Stomach (tissue), 9 donors: Measurements from ENCODE around the gene CRYAA. TPM values are rescaled to one million over a fixed set of nuclear protein-coding genes. Genes with fewer than 3 reads are reported as not detected.
A peak's percentile ranks its signal among the peaks of the same experiment; 100 is the strongest.
"Not testable (repeated sequence)": the region's sequence is repeated elsewhere in the genome, so short reads cannot be mapped to it uniquely, and the experiment has no call there.

ENCODE experiments used
- DNase-seq, 2 donors: peaks; one replicate each; pipeline versions ENCODE4 v3.0.0 to v3.0.0-alpha.2; 2013 to 2019
- H3K27ac ChIP-seq, 5 donors: fragments of 200-600 bp in 4 of 5; sonication (generic) in 4 of 5; one replicate each; pipeline ENCODE4 v1.5.1; 2013 to 2019; ENCODE audit warnings: mild to moderate bottlenecking in 1 of 5, moderate library complexity in 1 of 5
- H3K27me3 ChIP-seq, 3 donors: fragments of 200-600 bp; sonication (generic); one replicate each; pipeline ENCODE4 v1.5.1; 2017 to 2019; ENCODE audit warnings: mixed run types in 1 of 3
- H3K36me3 ChIP-seq, 4 donors: fragments of 200-600 bp; sonication (generic); 1 replicate in 3 of 4; 2 replicates in 1 of 4; pipeline ENCODE4 v1.5.1; 2016 to 2019
- H3K4me1 ChIP-seq, 4 donors: fragments of 200-600 bp; sonication (generic); one replicate each; pipeline ENCODE4 v1.5.1; 2016 to 2019
- H3K4me3 ChIP-seq, 4 donors: fragments of 200-600 bp; sonication (generic) in 3 of 4; one replicate each; pipeline ENCODE4 v1.5.1; 2016 to 2019; ENCODE audit warnings: mild to moderate bottlenecking in 1 of 4
- H3K9me3 ChIP-seq, 4 donors: fragments of 200-600 bp; sonication (generic); one replicate each; pipeline ENCODE4 v1.5.1; 2016 to 2019
- EP300 ChIP-seq: sonication (generic); formaldehyde crosslinking; IDR thresholded peaks from one replicate; pipeline ENCODE4 v1.6.1; 2017; ENCODE audit warnings: antibody characterized with exemption
- POLR2A ChIP-seq, 4 donors: fragments of 450-650 bp; IDR thresholded peaks; one replicate each; pipeline ENCODE4 v1.6.1; 2016; ENCODE audit warnings: antibody characterized with exemption in 4 of 4, control low read depth in 2 of 4, mild to moderate bottlenecking in 1 of 4, moderate library complexity in 1 of 4
- POLR2AphosphoS5 ChIP-seq, 3 donors: sonication (generic); formaldehyde crosslinking; IDR thresholded peaks; one replicate each; pipeline ENCODE4 v1.6.1; 2016; ENCODE audit warnings: antibody characterized with exemption in 3 of 3
- WGBS, 5 donors: extraction: QIAGEN DNeasy Blood & Tissue Kit in 3 of 5; methylation state at CpG; one replicate each; pipeline versions ENCODE4 v1.1.5 to v1.1.7; 2013 to 2018; 5-methylcytosine and 5-hydroxymethylcytosine counted together
- intact Hi-C: fragments of 100-400 bp; cut with DNase I; formaldehyde crosslinking; loops from one replicate; pipeline ENCODE4 v1.15.1; 2023; ENCODE audit warnings: low total_unique reads
- polyA plus RNA-seq, 3 donors: library from polyadenylated mRNA; stranded (reverse); fragments of 200-250 nt; gene quantifications; one replicate each; pipeline ENCODE4 v1.2.3, GENCODE V29; 2013
- total RNA-seq, 5 donors: library from RNA; depleted of rRNA; stranded (reverse); fragments of >200 nt; gene quantifications; one replicate each; pipeline versions ENCODE4 v1.1.0 to v1.2.3, GENCODE V29; 2014 to 2016
- TF ChIP-seq, protein P1 (sequence below), 7 experiments: fragments of 450-650 bp in 4 of 7; fragments of 200-600 bp in 3 of 7; sonication (generic) in 3 of 7; IDR thresholded peaks; one replicate each; pipeline ENCODE4 v1.5.1; 2016 to 2019; ENCODE audit warnings: antibody characterized with exemption in 7 of 7, control low read depth in 2 of 7, mild to moderate bottlenecking in 1 of 7
- donor health status: healthy with polysubstance abuse.
- donor health status: Bipolar disorder and iron deficiency.
- donor health status: healthy.

CRYAA gene
- total and polyA plus RNA-seq, 8 donors: not detected

DNA sequence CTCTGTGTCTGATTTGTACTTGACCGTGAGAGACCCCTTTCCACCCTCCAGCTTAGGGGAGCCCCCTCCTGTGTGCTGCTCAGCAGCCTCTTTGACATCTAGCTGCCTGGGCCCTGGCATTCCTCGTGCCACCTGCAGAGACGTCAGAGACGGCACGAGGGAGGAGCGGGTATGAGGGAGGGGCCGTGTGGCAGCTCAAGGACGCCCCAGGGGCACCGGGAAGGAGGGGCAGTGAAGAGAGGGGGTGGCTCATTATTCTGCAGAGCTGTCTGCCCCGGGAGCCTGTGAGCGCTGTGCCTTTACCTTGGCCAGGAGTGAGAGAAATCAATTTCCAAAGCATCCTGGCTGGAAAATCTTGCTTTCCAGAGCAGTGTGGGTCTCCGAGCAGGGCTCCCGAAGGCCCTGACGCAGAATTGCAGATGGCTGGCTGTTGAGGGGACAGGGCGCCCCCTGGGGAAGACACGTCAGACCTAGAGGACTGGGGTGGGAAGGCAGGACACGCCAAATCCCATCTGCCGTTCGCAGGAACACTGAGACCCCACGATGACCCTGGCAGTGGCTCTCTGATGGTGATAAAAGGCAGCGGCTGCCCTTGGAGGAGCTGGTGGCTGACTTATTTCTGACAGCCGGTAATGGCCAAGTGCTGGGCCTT lies 9.5 kb downstream of the CRYAA start:
- H3K27ac ChIP-seq, H3K27me3 ChIP-seq, H3K4me1 ChIP-seq, DNase-seq, intact Hi-C loops, H3K4me3 ChIP-seq, H3K9me3 ChIP-seq, H3K36me3 ChIP-seq: not testable (repeated sequence)
- WGBS, 5 donors: no CpG with 5 or more reads among the region's 22 CpGs

DNA sequence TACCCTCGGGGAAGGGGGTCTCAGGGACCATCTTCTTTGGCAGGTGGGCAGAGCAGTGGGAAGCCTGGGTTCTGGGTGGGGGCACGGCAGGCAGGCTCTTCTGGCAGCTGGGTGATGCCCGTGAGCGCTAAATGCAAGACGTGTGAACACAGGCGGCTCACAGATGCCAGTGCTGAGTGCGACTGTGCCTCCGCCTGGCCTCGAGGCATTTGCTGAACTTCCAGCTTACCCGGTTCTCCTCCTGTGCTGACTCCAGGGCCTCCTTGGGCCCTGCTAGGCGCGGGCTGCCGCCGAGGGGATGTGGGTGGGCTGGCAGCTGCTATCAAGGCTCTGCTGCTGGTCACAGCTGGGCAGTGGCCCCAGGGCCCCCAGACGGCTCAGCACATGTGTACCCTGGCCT lies 12.2 kb downstream of the CRYAA start:
- H3K4me1 ChIP-seq, H3K4me3 ChIP-seq, DNase-seq, H3K36me3 ChIP-seq, H3K9me3 ChIP-seq, intact Hi-C loops, H3K27ac ChIP-seq, H3K27me3 ChIP-seq: not testable (repeated sequence)
- no CpG with 5 or more reads among the region's 15 CpGs for WGBS, 5 donors

DNA sequence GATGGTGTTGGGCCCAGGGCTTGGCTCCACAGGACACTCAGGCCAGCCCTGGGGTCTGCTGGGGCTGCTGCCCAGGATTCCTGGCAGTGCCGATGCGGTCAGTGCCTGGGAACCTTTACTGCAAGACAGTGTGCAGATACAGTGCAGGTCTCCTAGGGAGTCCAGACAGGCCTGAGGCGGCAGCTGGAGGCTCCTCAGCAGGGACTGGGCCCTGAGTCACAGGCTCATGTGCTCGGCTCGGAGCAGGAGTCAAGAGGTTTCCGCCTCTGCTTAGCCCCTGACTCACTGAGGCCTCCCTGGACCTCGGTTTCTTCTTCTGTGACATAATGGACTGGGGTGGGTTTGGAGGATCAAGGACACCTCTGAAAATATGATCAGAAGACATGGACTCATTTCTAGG lies 18.5 kb downstream of the CRYAA start:
- 80 to 100% (median 100%) methylated on average over 1 of the region's 7 CpGs; no CpG with 5 or more reads in 2 of the 5 donors for WGBS, 5 donors
- H3K9me3 ChIP-seq, H3K4me1 ChIP-seq, DNase-seq, H3K27ac ChIP-seq, intact Hi-C loops, H3K4me3 ChIP-seq, H3K36me3 ChIP-seq: not testable (repeated sequence)
- peaks cover 0 to 13% (median 0%) of the 10 kb centered on the region in 3 donors for H3K27me3 ChIP-seq

GRCh38 chr21:43187715-43188114 lies 18.9 kb downstream of the CRYAA start:
- H3K27ac ChIP-seq: no peak overlapping the region
- peak in 1 of 2 donors; percentile 0 for DNase-seq
- no peak overlapping the region for H3K4me3 ChIP-seq

GRCh38 chr21:43188181-43188580 lies 19.4 kb downstream of the CRYAA start:
- Histone ChIP-seq H3K4me1 (peaks cover 0 to 7% (median 3%) of the 10 kb centered on the region in 4 donors), H3K27ac (no peak overlapping the region), H3K9me3 (no peaks in the 10 kb centered on the region), H3K4me3 (no peak overlapping the region), H3K36me3 (no peaks in the 10 kb centered on the region), H3K27me3 (peaks cover 0 to 13% (median 0%) of the 10 kb centered on the region in 3 donors)
- TF ChIP-seq POLR2A (IDR thresholded peaks at IDR 0.05) (no peak), POLR2AphosphoS5 (IDR thresholded peaks at IDR 0.05) (no peak), EP300 (no peak)
- TF ChIP-seq, protein P1, sequence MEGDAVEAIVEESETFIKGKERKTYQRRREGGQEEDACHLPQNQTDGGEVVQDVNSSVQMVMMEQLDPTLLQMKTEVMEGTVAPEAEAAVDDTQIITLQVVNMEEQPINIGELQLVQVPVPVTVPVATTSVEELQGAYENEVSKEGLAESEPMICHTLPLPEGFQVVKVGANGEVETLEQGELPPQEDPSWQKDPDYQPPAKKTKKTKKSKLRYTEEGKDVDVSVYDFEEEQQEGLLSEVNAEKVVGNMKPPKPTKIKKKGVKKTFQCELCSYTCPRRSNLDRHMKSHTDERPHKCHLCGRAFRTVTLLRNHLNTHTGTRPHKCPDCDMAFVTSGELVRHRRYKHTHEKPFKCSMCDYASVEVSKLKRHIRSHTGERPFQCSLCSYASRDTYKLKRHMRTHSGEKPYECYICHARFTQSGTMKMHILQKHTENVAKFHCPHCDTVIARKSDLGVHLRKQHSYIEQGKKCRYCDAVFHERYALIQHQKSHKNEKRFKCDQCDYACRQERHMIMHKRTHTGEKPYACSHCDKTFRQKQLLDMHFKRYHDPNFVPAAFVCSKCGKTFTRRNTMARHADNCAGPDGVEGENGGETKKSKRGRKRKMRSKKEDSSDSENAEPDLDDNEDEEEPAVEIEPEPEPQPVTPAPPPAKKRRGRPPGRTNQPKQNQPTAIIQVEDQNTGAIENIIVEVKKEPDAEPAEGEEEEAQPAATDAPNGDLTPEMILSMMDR (IDR thresholded peaks at IDR 0.05): no peak
- 94 to 97% (median 96%) methylated on average over 8 of the region's 8 CpGs for WGBS, 5 donors
- DNase-seq: no peak
- intact Hi-C loops: no loop called here

More at GRCh38 chr21:43187715-43188114, 18.9 kb downstream of the CRYAA start:
- H3K4me1 ChIP-seq: peaks cover 0 to 7% (median 3%) of the 10 kb centered on the region in 4 donors
- no peaks in the 10 kb centered on the region for H3K9me3 ChIP-seq
- peaks cover 0 to 13% (median 0%) of the 10 kb centered on the region in 3 donors for H3K27me3 ChIP-seq
- 92 to 96% (median 95%) methylated on average over 4 of the region's 4 CpGs for WGBS, 5 donors
- intact Hi-C loops: no loop called here
- TF ChIP-seq POLR2AphosphoS5 (IDR thresholded peaks at IDR 0.05) (no peak), EP300 (no peak), POLR2A (IDR thresholded peaks at IDR 0.05) (no peak)
- TF ChIP-seq, protein P1 (IDR thresholded peaks at IDR 0.05): no peak
- H3K36me3 ChIP-seq: no peaks in the 10 kb centered on the region

GRCh38 chr21:43188592-43189210 lies 19.9 kb downstream of the CRYAA start:
- H3K36me3 ChIP-seq: no peaks in the 10 kb centered on the region
- TF ChIP-seq POLR2AphosphoS5 (IDR thresholded peaks at IDR 0.05) (no peak), EP300 (no peak), POLR2A (IDR thresholded peaks at IDR 0.05) (no peak)
- TF ChIP-seq, protein P1 (IDR thresholded peaks at IDR 0.05): no peak
- 31 to 43% (median 38%) methylated on average over 15 of the region's 15 CpGs for WGBS, 5 donors
- H3K27ac ChIP-seq: peak overlapping the region in 3 of 5 donors; percentile 24 to 38 (median 35)
- intact Hi-C loops: no loop called here
- no peaks in the 10 kb centered on the region for H3K9me3 ChIP-seq
- H3K4me3 ChIP-seq: no peak overlapping the region
- peaks cover 0 to 15% (median 0%) of the 10 kb centered on the region in 3 donors for H3K27me3 ChIP-seq
- H3K4me1 ChIP-seq: peaks cover 0 to 7% (median 3%) of the 10 kb centered on the region in 4 donors
- DNase-seq: peak; percentile 36 to 66
